HCT116 (cell line): ENCODE data around the gene DCTN4. TPM values are rescaled to one million over a fixed set of nuclear protein-coding genes. Genes with fewer than 3 reads are reported as not detected.
A peak's percentile ranks its signal among the peaks of the same experiment; 100 is the strongest.

ENCODE experiments used
- ATAC-seq: fragments of 200-7000 bp; cut with Tn5 transposase; 2 replicates; pipeline ENCODE4 v1.9.1; 2020; ENCODE audit warnings: mild to moderate bottlenecking, moderate library complexity
- BruUV-seq: library from RNA; stranded (reverse); fragments of 400-500 nt; replicated peaks from 2 replicates; lab custom pipeline; 2021; lab: Mats Ljungman, UMichigan
- CTCF ChIA-PET: fragments of 300-600 bp; sonication (Branson Sonifier 250); formaldehyde crosslinking; loops from one replicate; lab custom pipeline; 2021; ENCODE audit warnings: antibody characterized with exemption; lab: Charles Lee
- POLR2A ChIA-PET: fragments of 300-600, 350-600 bp; sonication (Branson Sonifier 250); formaldehyde crosslinking; loops from one replicate; lab custom pipeline; 2021; ENCODE audit warnings: antibody characterized with exemption; lab: Charles Lee
- RAD21 ChIA-PET, 2 experiments: fragments of 300-600 bp; sonication (Branson Sonifier 250); formaldehyde crosslinking; loops; one replicate each; lab custom pipeline; 2023; ENCODE audit warnings: low total read pairs in 2 of 2; ENCODE audit not compliant: uncharacterized antibody in 2 of 2, unreplicated experiment in 2 of 2, low non-redundant PET in 1 of 2; lab: Charles Lee
- DNase-seq: peaks from one replicate; pipeline ENCODE4 v3.0.0-alpha.2; 2010; ENCODE audit warnings: low read depth, low spot score
- H2AFZ ChIP-seq: fragments of 200-600 bp; shearing (Covaris generic), sonication (generic); 2 replicates; pipeline ENCODE4 v1.6.1; 2017; ENCODE audit warnings: low read depth, mixed run types, mixed read lengths, antibody characterized with exemption, low read length; ENCODE audit not compliant: poor library complexity, severe bottlenecking
- H3K27ac ChIP-seq: 2 replicates; pipeline ENCODE4 v1.5.1; 2012; ENCODE audit warnings: low read depth, low read length
- H3K27me3 ChIP-seq: fragments of 200-600 bp; sonication (generic); 2 replicates; pipeline ENCODE4 v1.6.1; 2016; ENCODE audit warnings: mixed run types, low read length, mixed read lengths; ENCODE audit not compliant: insufficient read depth
- H3K36me3 ChIP-seq, 2 experiments: fragments of 200-500 bp in 1 of 2; fragments of 200-600 bp in 1 of 2; sonication (Bioruptor generic) in 1 of 2; sonication (generic) in 1 of 2; 2 replicates each; pipeline versions ENCODE4 v1.5.1 to v1.6.1; 2014 to 2016; ENCODE audit warnings: low read length in 2 of 2, inconsistent platforms in 1 of 2, mixed read lengths in 1 of 2, mixed run types in 1 of 2; ENCODE audit not compliant: insufficient read depth in 2 of 2, control insufficient read depth in 1 of 2
- H3K4me1 ChIP-seq, 2 experiments: fragments of 200-600 bp in 1 of 2; sonication (generic) in 1 of 2; 2 replicates each; pipeline versions ENCODE4 v1.5.1 to v1.6.1; 2012 to 2017; ENCODE audit warnings: low read length in 2 of 2, inconsistent platforms in 1 of 2, mild to moderate bottlenecking in 1 of 2, mixed read lengths in 1 of 2, mixed run types in 1 of 2, moderate library complexity in 1 of 2; ENCODE audit not compliant: insufficient read depth in 2 of 2, control insufficient read depth in 1 of 2
- H3K4me2 ChIP-seq: fragments of 200-600 bp; sonication (generic); 2 replicates; pipeline ENCODE4 v1.6.1; 2017; ENCODE audit warnings: mixed run types, low read length, mixed read lengths
- H3K4me3 ChIP-seq, 2 experiments: fragments of 200-600 bp in 1 of 2; sonication (generic) in 1 of 2; replicated peaks in 1 of 2; 2 replicates each; pipeline ENCODE4 v1.5.1; 2011 to 2016; ENCODE audit warnings: low read length in 2 of 2, control low read depth in 1 of 2, low read depth in 1 of 2, mild to moderate bottlenecking in 1 of 2, mixed read lengths in 1 of 2, mixed run types in 1 of 2
- H3K79me2 ChIP-seq: fragments of 200-600 bp; sonication (generic); 2 replicates; pipeline ENCODE4 v1.6.1; 2017; ENCODE audit warnings: mild to moderate bottlenecking, mixed run types, low read length, moderate library complexity, mixed read lengths; ENCODE audit not compliant: insufficient read depth
- H3K9ac ChIP-seq: fragments of 200-600 bp; sonication (generic); 2 replicates; pipeline ENCODE4 v1.6.1; 2016; ENCODE audit warnings: low read length, mixed read lengths
- H3K9me2 ChIP-seq: fragments of 200-600 bp; sonication (generic), shearing (Covaris generic); 2 replicates; pipeline ENCODE4 v1.6.1; 2017; ENCODE audit warnings: mixed run types, mild to moderate bottlenecking, moderate library complexity; ENCODE audit not compliant: insufficient read depth
- H3K9me3 ChIP-seq, 2 experiments: fragments of 200-500 bp in 1 of 2; fragments of 200-600 bp in 1 of 2; sonication (Bioruptor generic) in 1 of 2; sonication (generic) in 1 of 2; 2 replicates each; pipeline ENCODE4 v1.6.1; 2014 to 2017; ENCODE audit warnings: low read length in 2 of 2, mixed read lengths in 2 of 2, inconsistent platforms in 1 of 2, low read depth in 1 of 2, mild to moderate bottlenecking in 1 of 2, mixed run types in 1 of 2, moderate library complexity in 1 of 2; ENCODE audit not compliant: control insufficient read depth in 1 of 2, insufficient read depth in 1 of 2
- H4K20me1 ChIP-seq: fragments of 200-600 bp; sonication (generic), shearing (Covaris generic); 2 replicates; pipeline ENCODE4 v1.6.1; 2017; ENCODE audit warnings: mixed run types, mild to moderate bottlenecking, moderate library complexity; ENCODE audit not compliant: insufficient read depth
- CBX3 ChIP-seq: IDR thresholded peaks from 2 replicates; pipeline ENCODE4 v1.6.1; 2012; ENCODE audit warnings: low read depth
- CEBPB ChIP-seq: IDR thresholded peaks from 2 replicates; pipeline ENCODE4 v1.6.1; 2012; ENCODE audit warnings: low read depth
- EGR1 ChIP-seq: IDR thresholded peaks from 2 replicates; pipeline ENCODE4 v1.6.1; 2012; ENCODE audit warnings: low read depth
- ELF1 ChIP-seq: IDR thresholded peaks from 2 replicates; pipeline ENCODE4 v1.6.1; 2012; ENCODE audit warnings: low read depth, borderline replicate concordance
- EZH2 ChIP-seq: fragments of 200-600 bp; sonication (generic); IDR thresholded peaks from 2 replicates; pipeline ENCODE4 v1.6.1; 2017; ENCODE audit warnings: antibody characterized with exemption, mixed run types
- EZH2phosphoT487 ChIP-seq: fragments of 200-600 bp; IDR thresholded peaks from 2 replicates; pipeline ENCODE4 v1.6.1; 2018; ENCODE audit warnings: antibody characterized with exemption, borderline replicate concordance
- FOSL1 ChIP-seq: IDR thresholded peaks from 2 replicates; pipeline ENCODE4 v1.6.1; 2012; ENCODE audit warnings: low read depth
- JUND ChIP-seq: IDR thresholded peaks from 2 replicates; pipeline ENCODE4 v1.6.1; 2012
- POLR2A ChIP-seq: IDR thresholded peaks from 2 replicates; pipeline ENCODE4 v1.7.0; 2011; ENCODE audit warnings: borderline replicate concordance; ENCODE audit not compliant: insufficient read depth, insufficient read length; ENCODE audit errors: extremely low read depth
- POLR2AphosphoS5 ChIP-seq: IDR thresholded peaks from 2 replicates; pipeline ENCODE4 v1.6.1; 2011; ENCODE audit warnings: mild to moderate bottlenecking, low read depth, low read length, moderate library complexity
- RAD21 ChIP-seq: IDR thresholded peaks from 2 replicates; pipeline ENCODE4 v1.6.1; 2012; ENCODE audit warnings: low read depth, mild to moderate bottlenecking
- SIN3A ChIP-seq: IDR thresholded peaks from 2 replicates; pipeline ENCODE4 v1.6.1; 2012; ENCODE audit warnings: low read depth
- SP1 ChIP-seq: IDR thresholded peaks from 2 replicates; pipeline ENCODE4 v1.6.1; 2012; ENCODE audit warnings: low read depth
- SRF ChIP-seq: IDR thresholded peaks from 2 replicates; pipeline ENCODE4 v1.6.1; 2012; ENCODE audit warnings: low read depth
- TCF7L2 ChIP-seq: IDR thresholded peaks from 2 replicates; pipeline ENCODE4 v1.7.0; 2011; ENCODE audit warnings: borderline replicate concordance, inconsistent platforms; ENCODE audit not compliant: insufficient read depth, insufficient read length; ENCODE audit errors: extremely low read depth
- YY1 ChIP-seq: IDR thresholded peaks from 2 replicates; pipeline ENCODE4 v1.6.1; 2011; ENCODE audit warnings: low read length, low read depth, moderate library complexity, mild to moderate bottlenecking; ENCODE audit not compliant: insufficient replicate concordance; ENCODE audit errors: extremely low read depth
- ZFX ChIP-seq: fragments of 450-650 bp; IDR thresholded peaks from 2 replicates; pipeline ENCODE4 v1.6.1; 2017
- ZNF274 ChIP-seq: fragments of 200-500 bp; sonication (Bioruptor generic); IDR thresholded peaks from 2 replicates; pipeline ENCODE4 v1.6.1; 2014; ENCODE audit warnings: mild to moderate bottlenecking, low read depth, low read length, inconsistent platforms
- intact Hi-C: fragments of 100-400 bp; cut with micrococcal nuclease; formaldehyde crosslinking; loops from 2 replicates; pipeline ENCODE4 v1.10.0; 2022
- total RNA-seq: library from RNA; stranded (reverse); gene quantifications from one replicate; pipeline ENCODE4 v1.2.1, GENCODE V29; 2021; ENCODE audit not compliant: unreplicated experiment
- TF ChIP-seq, protein P1 (sequence below): IDR thresholded peaks from 2 replicates; pipeline ENCODE4 v1.6.1; 2011; ENCODE audit warnings: mild to moderate bottlenecking, low read length, moderate library complexity; ENCODE audit not compliant: insufficient replicate concordance; ENCODE audit errors: extremely low read depth
- TF ChIP-seq, protein P2 (sequence below): IDR thresholded peaks from 2 replicates; pipeline ENCODE4 v1.6.1; 2012
- TF ChIP-seq, protein P3 (sequence below), 3 experiments: fragments of 200-600 bp in 1 of 3; sonication (generic) in 1 of 3; IDR thresholded peaks in 2 of 3; conservative IDR thresholded peaks in 1 of 3; 2 replicates each; pipeline ENCODE4 v1.5.1; 2012 to 2017; ENCODE audit warnings: low read depth in 2 of 3, low read length in 2 of 3, antibody characterized with exemption in 1 of 3, borderline replicate concordance in 1 of 3, control low read depth in 1 of 3, mild to moderate bottlenecking in 1 of 3, mixed read lengths in 1 of 3, mixed run types in 1 of 3, moderate library complexity in 1 of 3; ENCODE audit not compliant: insufficient read depth in 1 of 3
- TF ChIP-seq, protein P4 (sequence below): IDR thresholded peaks from 2 replicates; pipeline ENCODE4 v1.6.1; 2012

DCTN4 gene
- total RNA-seq, 1 experiment from 2014 or later: 78.8 TPM

GRCh38 chr5:150700594-150701377 lies 58.0 kb downstream of the DCTN4 start, which contains the start of gene RBM22:
Gene RBM22, minus strand, starts transcription at chr5:150701062. Its CDS starts 77 bp downstream, at chr5:150700985.
- DNase-seq: peak; percentile 79
- ChIA-PET POLR2A (interaction anchor here (0.7 to 1.6 kb wide), 8 partner anchors 11 to 251 kb away, joined by 3 to 4 read pairs (median 3); partner anchors contain the start of gene RPS14), RAD21 (interaction anchor here (0.5 to 1.1 kb wide), 5 partner anchors 58 to 213 kb away, joined by 3 to 4 read pairs (median 3); partner anchors contain the start of genes DCTN4 (in 1 of the 2), IRGM (in 1 of the 2) and SMIM3 (in 1 of the 2)), CTCF (interaction anchor here (0.7 to 1.6 kb wide), 9 partner anchors 8 to 250 kb away, joined by 3 to 11 read pairs (median 4); partner anchors contain the start of genes DCTN4 and IRGM)
- peak within 1 kb of the TSS; percentile 88 for H2AFZ ChIP-seq
- peak within 1 kb of the TSS; percentile 81 for H3K4me2 ChIP-seq
- H3K36me3 ChIP-seq: peaks cover 24 to 28% of the 10 kb centered on the region in 2 experiments
- H4K20me1 ChIP-seq: no peaks in the 10 kb centered on the region
- H3K79me2 ChIP-seq: peaks cover 33% of the 10 kb centered on the region
- TF ChIP-seq TCF7L2 (peak; percentile 39), ELF1 (peak; percentile 65), RAD21 (peak; percentile 22; the same call in 1 of the 2 replicates), EGR1 (no peak), YY1 (peak; percentile 92), FOSL1 (no peak), CBX3 (no peak), EZH2phosphoT487 (no peak), ZFX (peak; percentile 92), EZH2 (no peak), JUND (no peak), SRF (peak; percentile 88), SIN3A (peak; percentile 66), ZNF274 (no peak), CEBPB (no peak), SP1 (peak; percentile 80), POLR2AphosphoS5 (peak; percentile 84), POLR2A (peak; percentile 87)
- TF ChIP-seq, protein P1, sequence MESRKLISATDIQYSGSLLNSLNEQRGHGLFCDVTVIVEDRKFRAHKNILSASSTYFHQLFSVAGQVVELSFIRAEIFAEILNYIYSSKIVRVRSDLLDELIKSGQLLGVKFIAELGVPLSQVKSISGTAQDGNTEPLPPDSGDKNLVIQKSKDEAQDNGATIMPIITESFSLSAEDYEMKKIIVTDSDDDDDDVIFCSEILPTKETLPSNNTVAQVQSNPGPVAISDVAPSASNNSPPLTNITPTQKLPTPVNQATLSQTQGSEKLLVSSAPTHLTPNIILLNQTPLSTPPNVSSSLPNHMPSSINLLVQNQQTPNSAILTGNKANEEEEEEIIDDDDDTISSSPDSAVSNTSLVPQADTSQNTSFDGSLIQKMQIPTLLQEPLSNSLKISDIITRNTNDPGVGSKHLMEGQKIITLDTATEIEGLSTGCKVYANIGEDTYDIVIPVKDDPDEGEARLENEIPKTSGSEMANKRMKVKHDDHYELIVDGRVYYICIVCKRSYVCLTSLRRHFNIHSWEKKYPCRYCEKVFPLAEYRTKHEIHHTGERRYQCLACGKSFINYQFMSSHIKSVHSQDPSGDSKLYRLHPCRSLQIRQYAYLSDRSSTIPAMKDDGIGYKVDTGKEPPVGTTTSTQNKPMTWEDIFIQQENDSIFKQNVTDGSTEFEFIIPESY: no peak
- TF ChIP-seq, protein P2, sequence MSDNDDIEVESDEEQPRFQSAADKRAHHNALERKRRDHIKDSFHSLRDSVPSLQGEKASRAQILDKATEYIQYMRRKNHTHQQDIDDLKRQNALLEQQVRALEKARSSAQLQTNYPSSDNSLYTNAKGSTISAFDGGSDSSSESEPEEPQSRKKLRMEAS: peak; percentile 28; the same call in 1 of the 2 replicates
- TF ChIP-seq, protein P3, sequence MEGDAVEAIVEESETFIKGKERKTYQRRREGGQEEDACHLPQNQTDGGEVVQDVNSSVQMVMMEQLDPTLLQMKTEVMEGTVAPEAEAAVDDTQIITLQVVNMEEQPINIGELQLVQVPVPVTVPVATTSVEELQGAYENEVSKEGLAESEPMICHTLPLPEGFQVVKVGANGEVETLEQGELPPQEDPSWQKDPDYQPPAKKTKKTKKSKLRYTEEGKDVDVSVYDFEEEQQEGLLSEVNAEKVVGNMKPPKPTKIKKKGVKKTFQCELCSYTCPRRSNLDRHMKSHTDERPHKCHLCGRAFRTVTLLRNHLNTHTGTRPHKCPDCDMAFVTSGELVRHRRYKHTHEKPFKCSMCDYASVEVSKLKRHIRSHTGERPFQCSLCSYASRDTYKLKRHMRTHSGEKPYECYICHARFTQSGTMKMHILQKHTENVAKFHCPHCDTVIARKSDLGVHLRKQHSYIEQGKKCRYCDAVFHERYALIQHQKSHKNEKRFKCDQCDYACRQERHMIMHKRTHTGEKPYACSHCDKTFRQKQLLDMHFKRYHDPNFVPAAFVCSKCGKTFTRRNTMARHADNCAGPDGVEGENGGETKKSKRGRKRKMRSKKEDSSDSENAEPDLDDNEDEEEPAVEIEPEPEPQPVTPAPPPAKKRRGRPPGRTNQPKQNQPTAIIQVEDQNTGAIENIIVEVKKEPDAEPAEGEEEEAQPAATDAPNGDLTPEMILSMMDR (IDR thresholded peaks at IDR 0.05 in 2 of 3, conservative IDR thresholded peaks at IDR 0.05 in 1 of 3; ENCODE audit: borderline replicate concordance in 1 of 3, insufficient read depth in 1 of 3, low read depth in 2 of 3, low read length in 2 of 3): peak; percentile 32 to 69 (median 55); a peak in 5 of 6 replicates
- TF ChIP-seq, protein P4, sequence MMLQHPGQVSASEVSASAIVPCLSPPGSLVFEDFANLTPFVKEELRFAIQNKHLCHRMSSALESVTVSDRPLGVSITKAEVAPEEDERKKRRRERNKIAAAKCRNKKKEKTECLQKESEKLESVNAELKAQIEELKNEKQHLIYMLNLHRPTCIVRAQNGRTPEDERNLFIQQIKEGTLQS: no peak
- BruUV-seq: no TSS peak
- no peaks in the 10 kb centered on the region for H3K9me3 ChIP-seq
- peak; percentile 95 for ATAC-seq
- H3K4me1 ChIP-seq: peaks cover 2 to 15% of the 10 kb centered on the region in 2 experiments; a peak in 3 of 4 replicates
- no peaks in the 10 kb centered on the region for H3K9me2 ChIP-seq
- peak within 1 kb of the TSS; percentile 76 for H3K27ac ChIP-seq
- H3K9ac ChIP-seq: peak within 1 kb of the TSS; percentile 86
- peak within 1 kb of the TSS; percentile 86 to 87 for H3K4me3 ChIP-seq
- intact Hi-C loops: loop anchor here (2.0 to 5.0 kb wide), 4 partner anchors 57 to 243 kb away; partner anchors contain the start of genes DCTN4 and IRGM
- H3K27me3 ChIP-seq: no peaks in the 10 kb centered on the region
